Measurements from ENCODE around the gene DNAH8.
"Not testable (repeated sequence)": the region's sequence is repeated elsewhere in the genome, so short reads cannot be mapped to it uniquely, and the experiment has no call there.

Gene DNAH8

GRCh38 chr6:38715016-38715689 lies at the start of gene DNAH8:
DNAH8 (plus strand) TSS chr6:38715311; CDS start chr6:38722810, 7,499 bp downstream.
- no peak for DNase-seq (ENCODE audit: low read depth in 1 of 2, low spot score in 1 of 2)

DNA sequence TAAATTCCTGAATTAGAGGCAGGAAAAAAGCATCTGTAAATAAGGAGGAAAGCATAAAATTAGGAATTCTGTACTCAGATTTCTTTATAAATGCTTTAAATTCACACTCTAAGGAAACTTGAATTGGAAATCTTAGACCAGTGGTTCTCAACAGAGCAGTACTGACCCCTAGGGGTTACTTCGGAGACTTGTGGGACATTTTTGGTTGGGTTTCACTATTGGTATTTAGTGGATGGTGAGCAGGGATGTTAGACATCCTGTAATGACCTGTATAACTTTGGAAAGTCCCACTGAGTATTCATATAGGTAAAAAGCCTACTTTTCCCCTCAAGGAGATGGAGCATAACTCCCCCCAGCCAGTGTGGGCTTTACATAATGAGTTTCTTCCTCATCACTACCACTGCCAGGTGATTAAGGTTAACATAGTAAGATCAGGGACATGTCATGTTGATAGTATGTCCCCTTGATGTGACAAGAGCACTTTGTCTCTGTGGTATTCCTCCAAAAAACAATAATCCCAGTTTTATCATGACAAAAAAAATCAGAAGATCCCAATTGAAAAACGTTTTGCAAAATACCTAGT lies 43.1 kb upstream of the DNAH8 start:
- DNase-seq (ENCODE audit: low read depth in 1 of 2, low spot score in 1 of 2), result peak in 1 of 2 donors; percentile 32

GRCh38 chr6:38673397-38674165 lies 41.5 kb upstream of the DNAH8 start:
- peak in 1 of 2 donors; percentile 35 for DNase-seq (ENCODE audit: low read depth in 1 of 2, low spot score in 1 of 2)

DNA sequence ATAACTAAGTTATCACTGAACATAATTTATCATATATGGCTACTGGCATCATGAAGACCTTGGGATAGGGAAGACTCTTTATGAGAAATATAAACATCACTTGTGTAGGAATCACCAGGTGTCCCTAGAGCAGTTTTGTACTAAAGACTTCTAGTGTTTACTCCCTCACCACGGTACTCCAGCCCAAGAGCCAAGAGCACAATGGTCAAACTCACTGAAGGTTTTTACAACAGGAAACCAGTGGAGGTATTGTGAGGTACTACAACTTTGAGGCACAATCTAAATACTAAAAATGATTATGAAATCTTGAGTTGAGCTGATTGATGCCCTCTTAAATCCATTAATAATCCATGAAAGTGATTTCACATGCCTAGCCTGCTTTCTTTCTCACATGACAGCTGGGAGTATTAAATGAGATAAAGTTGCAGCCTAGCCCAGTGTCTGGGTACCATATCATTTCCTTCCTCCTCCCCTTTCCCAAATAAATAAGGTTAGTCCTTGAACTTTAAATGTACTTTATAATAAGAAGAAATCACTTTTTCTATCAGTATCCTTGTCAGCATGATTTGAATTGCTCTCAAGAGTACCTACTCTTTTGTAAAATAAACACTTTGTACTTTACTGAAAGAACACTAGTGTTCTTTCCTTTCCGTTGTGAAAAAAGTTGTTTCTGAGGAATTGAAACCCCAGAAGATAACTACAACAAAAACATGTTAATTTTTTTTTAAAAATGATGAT lies 38.7 kb upstream of the DNAH8 start:
- DNase-seq (ENCODE audit: low read depth in 1 of 2, low spot score in 1 of 2), result no peak

DNA sequence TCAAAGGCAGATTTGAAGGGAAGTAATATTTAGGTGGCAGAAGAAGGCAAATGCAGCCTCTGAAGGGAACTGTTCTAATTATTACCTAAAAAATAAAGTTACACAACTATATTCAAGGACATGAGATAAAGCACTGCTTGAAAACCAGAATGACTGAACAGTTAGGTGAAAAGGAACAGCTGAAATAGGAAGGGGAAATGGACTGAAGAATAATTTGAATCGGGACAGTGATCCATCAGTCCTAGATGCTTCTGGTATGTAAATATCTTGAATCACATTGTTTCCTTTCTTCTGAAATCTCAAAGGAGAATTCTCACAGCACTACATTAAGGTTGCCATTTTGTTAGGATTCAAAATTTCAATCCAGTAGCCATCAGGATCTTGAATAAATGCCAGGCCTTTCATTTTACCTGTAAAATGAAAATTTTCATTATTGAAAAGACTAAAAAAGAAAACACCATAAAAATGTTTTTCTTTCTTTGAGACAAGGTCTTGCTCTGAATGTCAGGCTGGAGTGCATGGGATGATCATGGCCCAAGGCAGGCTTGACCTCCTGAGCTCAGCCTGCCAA lies 38.1 kb upstream of the DNAH8 start:
- no peak for DNase-seq (ENCODE audit: low read depth in 1 of 2, low spot score in 1 of 2)

DNA sequence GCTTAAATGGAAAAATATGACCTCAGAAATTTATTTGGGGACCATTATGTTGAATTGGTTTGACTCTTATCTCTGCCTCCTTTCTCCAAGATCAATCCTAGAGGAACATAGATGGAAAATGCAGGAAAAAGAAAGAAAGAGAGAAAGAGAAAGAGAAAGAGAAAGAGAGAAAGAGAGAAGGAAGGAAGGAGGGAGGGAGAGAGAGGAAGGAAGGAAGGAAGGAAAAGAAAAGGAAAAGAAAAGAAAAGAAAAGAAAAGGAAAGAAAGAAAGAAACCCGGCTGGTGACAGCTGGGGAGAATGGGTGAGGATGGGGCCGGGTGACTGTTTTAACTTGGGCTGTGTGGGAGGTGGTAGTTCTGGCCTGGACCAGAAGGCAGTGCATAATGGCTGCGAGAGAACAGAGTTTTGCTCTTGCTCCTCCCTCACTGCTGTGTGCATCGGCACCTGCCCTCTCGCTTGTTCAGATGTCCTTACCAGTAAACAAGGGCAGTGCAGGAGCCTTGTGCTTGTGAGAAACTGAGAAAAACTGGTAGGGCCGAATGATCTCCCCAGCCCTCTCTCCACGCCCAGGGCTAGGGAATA lies 36.8 kb upstream of the DNAH8 start:
- DNase-seq (ENCODE audit: low read depth in 1 of 2, low spot score in 1 of 2), result no peak

DNA sequence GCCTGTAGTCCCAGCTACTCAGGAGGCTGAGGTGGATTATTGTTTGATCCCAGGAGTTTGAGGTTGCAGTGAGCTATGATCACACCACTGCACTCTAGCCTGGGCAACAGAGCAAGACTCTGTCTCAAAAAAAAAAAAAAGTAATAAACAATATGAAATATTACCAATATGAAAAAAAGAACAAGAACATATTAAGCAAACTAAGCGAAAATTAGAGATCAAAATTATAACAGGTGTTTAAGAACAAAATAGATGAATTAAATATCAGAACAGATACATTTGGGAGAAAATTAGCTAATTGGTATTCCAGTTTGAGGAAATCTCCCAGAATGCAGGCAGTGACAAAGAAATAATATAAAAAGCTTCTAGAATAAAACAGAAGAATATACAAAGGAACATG lies 35.4 kb upstream of the DNAH8 start:
- no peak for DNase-seq (ENCODE audit: low read depth in 1 of 2, low spot score in 1 of 2)

DNA sequence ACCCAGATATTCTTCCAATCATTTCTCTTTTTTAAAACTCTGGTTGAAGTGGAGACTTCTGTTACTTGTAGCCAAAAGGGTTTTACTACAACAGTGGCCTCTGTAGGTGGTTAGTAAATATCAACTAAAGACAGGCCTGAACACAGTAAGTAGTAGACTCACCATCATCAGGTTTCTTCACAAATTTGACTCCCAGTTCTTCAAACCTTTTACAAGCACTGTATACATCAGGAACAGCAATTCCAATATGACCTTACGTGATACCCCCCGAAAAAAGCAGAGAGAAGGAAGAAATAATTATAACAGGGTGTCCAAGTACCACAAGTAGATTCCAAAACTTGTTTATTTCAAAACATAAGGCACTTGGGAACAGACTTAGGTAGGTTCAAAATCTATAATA lies 33.3 kb upstream of the DNAH8 start:
- DNase-seq (ENCODE audit: low read depth in 1 of 2, low spot score in 1 of 2), result no peak

DNA sequence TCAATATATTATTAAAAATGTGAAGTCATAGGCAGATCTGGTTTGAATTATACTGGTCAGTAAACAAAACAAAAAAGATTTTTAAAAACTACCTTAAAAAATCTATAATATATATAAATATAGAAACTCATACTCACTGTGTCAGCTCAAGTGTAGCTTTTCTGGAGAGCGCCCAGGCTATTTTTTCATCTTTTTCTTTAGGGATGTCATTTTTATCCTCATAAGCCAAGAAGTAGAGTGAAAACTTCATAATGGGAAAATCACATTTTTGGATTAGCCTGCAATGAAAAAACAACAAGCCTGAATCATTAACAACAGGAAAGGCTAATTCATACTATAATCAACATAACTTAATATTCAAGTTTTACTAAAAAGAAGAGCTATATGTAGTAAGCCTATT lies 30.9 kb upstream of the DNAH8 start:
- DNase-seq (ENCODE audit: low read depth in 1 of 2, low spot score in 1 of 2), result no peak

GRCh38 chr6:38684904-38685303 lies 30.2 kb upstream of the DNAH8 start:
- no peak for DNase-seq (ENCODE audit: low read depth in 1 of 2, low spot score in 1 of 2)

DNA sequence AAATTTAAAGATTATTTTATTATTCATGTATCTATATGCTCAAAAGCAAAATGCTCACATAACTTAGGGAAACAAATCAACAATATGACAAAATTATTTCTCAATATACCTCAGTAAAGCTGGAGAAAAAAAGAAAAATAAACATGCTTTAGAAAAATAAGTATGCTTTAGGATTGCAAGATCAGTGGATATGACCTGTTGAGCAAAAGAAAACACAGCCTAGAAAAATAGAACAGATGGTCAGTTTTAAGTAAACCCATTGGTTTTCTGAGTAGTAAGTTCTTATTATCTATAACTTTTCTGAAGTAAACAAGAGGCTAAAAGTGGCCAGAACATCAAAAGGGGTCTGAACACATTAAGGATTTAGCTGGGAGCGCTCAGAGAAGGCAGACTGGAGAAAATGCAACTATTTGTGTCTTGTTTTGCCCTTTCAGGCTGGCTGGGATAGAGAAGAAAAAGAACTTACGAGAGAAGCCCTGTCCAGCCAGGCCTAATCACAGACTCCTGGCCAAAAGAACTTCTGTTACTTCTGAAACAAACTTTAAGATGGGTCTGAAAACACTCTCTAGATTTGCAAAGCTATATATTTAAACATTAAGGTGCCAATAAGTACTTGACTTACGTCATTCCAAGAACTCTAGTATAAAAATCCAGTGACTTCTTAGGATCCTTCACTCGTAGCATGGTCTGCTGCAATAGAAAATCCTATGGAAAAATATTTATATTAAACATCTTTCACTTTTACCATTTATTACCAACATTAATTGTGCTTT lies 28.7 kb upstream of the DNAH8 start:
- DNase-seq (ENCODE audit: low read depth in 1 of 2, low spot score in 1 of 2), result no peak

DNA sequence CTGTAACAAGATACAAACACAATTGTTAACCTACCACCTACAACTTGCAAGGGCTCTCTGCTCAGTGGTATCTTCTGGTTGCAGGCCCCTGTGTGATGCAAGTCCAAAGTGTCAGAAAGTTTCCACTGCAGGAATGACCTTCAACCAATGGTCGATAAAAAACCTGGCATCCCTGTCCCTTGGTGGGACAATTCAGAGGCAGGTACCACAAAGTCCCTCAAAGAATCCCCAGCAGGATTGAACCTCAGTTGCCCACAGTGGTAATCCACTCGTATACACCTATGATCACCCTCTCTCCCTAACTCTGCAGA lies 28.1 kb upstream of the DNAH8 start:
- DNase-seq (ENCODE audit: low read depth in 1 of 2, low spot score in 1 of 2), result no peak

DNA sequence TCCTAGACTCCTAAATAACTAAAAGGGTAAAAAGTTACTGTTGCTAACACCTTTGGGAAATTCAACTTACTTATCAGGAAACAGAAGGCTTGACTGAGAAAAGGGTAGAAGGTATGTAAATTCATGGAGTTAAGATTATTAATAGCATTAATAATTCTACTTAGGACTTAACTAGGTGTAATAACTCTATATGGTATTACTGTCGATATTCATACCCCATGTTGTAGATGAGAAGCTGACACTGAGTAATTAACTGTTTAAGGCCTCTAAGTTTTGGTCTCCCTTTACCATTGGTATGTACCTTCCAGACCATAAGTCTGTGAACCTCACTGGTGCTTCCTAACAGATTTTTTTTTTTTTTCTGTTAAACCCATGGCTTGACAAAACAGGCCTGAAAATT lies 27.6 kb upstream of the DNAH8 start:
- no peak for DNase-seq (ENCODE audit: low read depth in 1 of 2, low spot score in 1 of 2)

GRCh38 chr6:38688579-38689087 lies 26.5 kb upstream of the DNAH8 start:
- DNase-seq (ENCODE audit: low read depth in 1 of 2, low spot score in 1 of 2), result no peak

DNA sequence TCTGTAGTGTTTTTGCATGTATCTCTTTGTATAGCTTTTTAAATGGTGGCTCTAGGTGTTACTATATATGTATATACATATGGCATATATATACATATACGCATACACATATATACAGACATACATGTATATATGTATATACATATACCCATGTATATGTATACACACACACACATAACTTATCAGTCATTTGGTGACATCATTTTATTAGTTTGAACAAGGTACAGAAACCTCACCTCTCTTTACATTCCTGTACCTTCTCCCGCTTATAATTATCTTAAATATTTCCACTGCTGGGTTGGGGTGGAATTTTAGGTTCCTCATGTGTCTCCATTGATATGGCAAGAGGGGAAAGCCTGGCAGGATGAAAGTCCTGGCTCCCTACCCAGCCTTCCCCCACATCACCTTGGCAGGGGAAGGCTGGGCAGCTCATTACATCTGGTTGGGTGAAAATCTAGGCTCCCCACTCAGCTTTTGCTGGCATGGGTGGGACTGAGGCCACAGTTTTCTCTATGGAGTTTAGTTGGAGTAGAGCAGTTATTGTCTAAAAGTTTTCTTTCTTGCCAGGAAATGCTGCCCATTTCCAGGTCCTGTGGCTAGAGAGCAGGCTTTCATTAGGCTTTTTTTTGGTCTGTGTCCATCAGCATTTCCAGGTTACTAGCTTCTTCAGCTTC lies 19.7 kb upstream of the DNAH8 start:
- no peak for DNase-seq (ENCODE audit: low read depth in 1 of 2, low spot score in 1 of 2)

DNA sequence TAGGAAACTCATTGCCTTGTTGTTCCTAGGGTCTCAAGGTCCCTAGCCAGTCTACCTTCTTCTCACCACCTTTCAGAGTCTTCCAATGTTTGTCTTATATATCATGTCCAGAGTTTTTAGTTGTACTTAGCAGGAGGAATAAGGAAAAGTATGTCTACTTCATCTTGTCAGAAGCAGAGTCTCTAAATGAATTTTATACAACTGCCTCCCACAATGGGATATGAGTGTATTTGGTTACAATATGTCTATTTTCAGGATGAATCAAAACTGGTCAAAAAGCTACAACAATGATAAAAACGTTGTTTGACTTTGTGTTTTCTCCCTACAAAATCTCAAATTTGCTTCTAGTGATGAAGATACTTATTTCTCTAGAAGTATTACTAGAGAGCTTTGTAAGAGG lies 19.2 kb upstream of the DNAH8 start:
- DNase-seq (ENCODE audit: low read depth in 1 of 2, low spot score in 1 of 2), result no peak

GRCh38 chr6:38696345-38696744 lies 18.8 kb upstream of the DNAH8 start:
- DNase-seq (ENCODE audit: low read depth in 1 of 2, low spot score in 1 of 2), result no peak

DNA sequence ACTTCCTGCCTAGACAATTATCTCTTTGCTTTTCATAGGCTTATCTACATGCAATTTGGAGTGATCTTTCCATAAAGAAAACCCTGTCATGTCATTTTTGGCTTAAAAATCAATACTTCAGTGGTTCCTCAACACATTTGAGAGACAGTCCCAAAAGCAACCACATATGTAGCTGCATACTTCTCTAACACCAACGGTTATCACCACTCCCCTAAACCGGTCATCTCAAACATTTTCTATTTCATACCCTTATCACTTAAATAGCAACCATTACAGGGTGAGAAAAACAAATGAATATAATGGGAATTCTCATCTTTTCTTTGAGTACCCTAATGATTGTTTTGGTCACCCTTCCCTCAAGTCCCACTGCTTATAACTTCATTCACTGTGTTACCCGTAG lies 17.3 kb upstream of the DNAH8 start:
- DNase-seq (ENCODE audit: low read depth in 1 of 2, low spot score in 1 of 2), result no peak

GRCh38 chr6:38699702-38700101 lies 15.4 kb upstream of the DNAH8 start:
- not testable (repeated sequence) for DNase-seq (ENCODE audit: low read depth in 1 of 2, low spot score in 1 of 2)

- DNase-seq (ENCODE audit: low read depth in 1 of 2, low spot score in 1 of 2), result no peak
These were observed 13.6 kb upstream of the DNAH8 start for GRCh38 chr6:38701551-38701950.

Measured in activated CD4-positive, alpha-beta T cell treated with anti-CD3 and anti-CD28 coated beads, Interleukin-2, amount 50 U/mL, for 24 hours (primary cell).